Measurements from ENCODE around the gene KHNYN.

Gene KHNYN

DNA sequence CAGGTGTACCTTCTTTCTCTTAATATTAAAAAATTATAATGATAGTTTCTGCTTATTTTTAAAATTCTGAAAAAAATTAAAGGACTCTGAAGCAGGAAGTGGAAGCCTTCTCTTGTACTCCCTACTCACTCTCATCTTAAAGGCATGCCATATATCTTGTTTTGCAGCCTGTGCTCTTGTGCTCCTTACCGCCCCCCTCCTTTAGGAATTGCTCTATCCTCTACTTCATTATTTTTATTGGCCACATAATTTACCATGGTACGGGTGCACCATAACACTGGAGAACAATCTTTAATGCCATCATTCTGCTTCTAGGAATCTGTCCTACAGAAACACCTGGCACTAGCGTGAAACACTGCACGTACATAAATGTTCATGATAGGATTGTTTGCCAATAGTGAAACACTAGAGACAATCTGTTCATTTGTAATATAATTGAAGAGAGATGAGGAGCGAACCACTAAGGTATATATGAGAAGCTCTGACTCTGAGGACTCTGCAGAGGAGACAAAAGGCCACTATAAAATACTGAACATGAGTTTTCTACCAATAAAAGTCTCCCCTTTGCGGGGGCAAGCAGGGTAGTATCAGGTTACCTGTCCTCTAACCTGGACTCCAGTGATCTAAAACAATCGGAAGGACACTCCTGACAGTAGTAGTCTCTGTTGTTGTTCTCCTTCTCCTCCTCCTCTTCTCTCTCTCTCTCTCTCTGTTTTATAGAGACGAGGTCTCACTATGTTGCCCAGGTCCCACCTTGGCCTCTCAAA is 37.2 kb upstream of the KHNYN start:
- Histone ChIP-seq H3K4me1 (ENCODE audit: control insufficient read depth, insufficient read depth, low read length) (peaks cover 20% of the 10 kb centered on the region), H3K27ac (ENCODE audit: low read depth, low read length) (no peak overlapping the region), H3K9ac (ENCODE audit: low read length) (no peak overlapping the region), H3K36me3 (ENCODE audit: control insufficient read depth, insufficient read depth, low read length) (no peaks in the 10 kb centered on the region), H3K27me3 (ENCODE audit: control insufficient read depth, insufficient read depth, low read length) (0 out of 2 replicates have a peak, but pooled peaks cover 4% of the 10 kb centered on the region), H3K4me3 (ENCODE audit: low read depth, low read length) (no peak overlapping the region), H3K9me3 (ENCODE audit: control insufficient read depth, insufficient read depth, low read depth, low read length) (no peaks in the 10 kb centered on the region)

DNA sequence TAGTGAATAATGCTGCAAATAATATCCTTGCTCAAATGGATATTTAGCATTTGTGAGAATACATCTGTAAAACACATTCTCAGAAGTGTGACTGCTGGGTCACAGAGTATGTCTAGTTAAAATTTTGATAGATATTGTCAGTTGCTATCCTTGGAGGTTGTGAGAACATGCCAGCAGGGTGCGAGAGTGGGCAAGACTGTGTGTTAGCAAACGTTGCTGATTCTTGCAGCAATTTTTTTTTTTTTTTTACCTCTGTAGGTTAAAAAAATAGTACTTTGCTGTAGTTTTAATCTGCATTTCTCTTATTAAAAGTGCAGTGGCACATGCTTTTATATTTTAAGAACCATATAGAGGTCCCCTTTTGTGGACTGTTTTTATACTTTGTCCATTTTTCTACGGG is 35.5 kb upstream of the KHNYN start:
- H3K27me3 ChIP-seq (ENCODE audit: control insufficient read depth, insufficient read depth, low read length) = no peaks in the 10 kb centered on the region
- H3K36me3 ChIP-seq (ENCODE audit: control insufficient read depth, insufficient read depth, low read length) = no peaks in the 10 kb centered on the region
- no peak overlapping the region for H3K27ac ChIP-seq (ENCODE audit: low read depth, low read length)
- peaks cover 23% of the 10 kb centered on the region for H3K4me1 ChIP-seq (ENCODE audit: control insufficient read depth, insufficient read depth, low read length)
- H3K4me3 ChIP-seq (ENCODE audit: low read depth, low read length) = no peak overlapping the region
- no peak overlapping the region for H3K9ac ChIP-seq (ENCODE audit: low read length)
- H3K9me3 ChIP-seq (ENCODE audit: control insufficient read depth, insufficient read depth, low read depth, low read length) = no peaks in the 10 kb centered on the region

DNA sequence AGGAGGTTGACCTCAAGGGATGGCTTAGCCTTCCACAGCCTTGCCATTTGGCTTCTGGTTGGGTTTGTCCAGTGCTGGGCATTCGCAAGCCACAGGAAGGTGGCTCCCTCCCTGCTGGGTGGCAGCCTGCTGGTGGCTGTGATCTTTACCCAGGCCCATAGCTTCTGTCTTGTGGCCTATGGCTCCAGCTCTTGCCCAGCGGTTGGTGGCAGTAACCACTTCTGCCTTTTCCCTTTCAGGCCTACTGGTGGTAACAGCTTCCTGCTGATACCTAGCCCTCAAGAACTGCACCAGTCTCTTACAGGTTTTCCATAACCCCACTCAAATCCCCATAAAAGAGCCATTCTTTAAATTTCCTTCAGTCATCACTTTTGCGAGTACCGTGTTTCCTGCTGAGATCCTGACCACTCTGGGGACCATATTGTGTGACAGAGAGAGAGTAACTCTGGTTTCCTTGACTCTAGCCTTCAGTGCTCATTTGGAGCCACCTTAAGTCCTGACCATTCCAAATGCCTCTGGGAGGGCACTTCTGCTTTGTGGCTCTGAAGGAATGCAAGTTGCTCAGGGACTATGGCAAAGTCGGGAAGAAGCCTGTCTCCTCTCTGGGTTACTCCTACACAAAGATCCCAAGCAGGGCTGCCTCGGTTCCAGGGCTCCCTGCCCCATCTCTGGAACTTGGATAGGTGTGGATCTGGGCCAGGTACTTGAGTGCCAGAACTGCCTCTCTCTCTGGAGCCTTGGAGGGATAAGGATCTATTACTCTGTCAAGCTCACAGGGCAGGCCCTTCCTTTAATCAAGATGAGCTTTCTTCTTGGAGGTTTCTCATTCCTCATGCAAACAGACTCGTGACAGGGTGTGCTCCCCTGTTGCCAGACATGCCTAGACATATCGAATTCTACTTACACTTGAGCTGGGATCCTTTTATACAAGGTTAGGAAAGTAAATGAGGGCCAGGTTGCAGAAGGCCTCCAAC is 33.9 kb upstream of the KHNYN start:
- H3K27ac ChIP-seq (ENCODE audit: low read depth, low read length) = no peak overlapping the region
- H3K9ac ChIP-seq (ENCODE audit: low read length) = no peak overlapping the region
- no peaks in the 10 kb centered on the region for H3K36me3 ChIP-seq (ENCODE audit: control insufficient read depth, insufficient read depth, low read length)
- H3K4me3 ChIP-seq (ENCODE audit: low read depth, low read length) = no peak overlapping the region
- H3K4me1 ChIP-seq (ENCODE audit: control insufficient read depth, insufficient read depth, low read length) = peaks cover 33% of the 10 kb centered on the region
- H3K9me3 ChIP-seq (ENCODE audit: control insufficient read depth, insufficient read depth, low read depth, low read length) = no peaks in the 10 kb centered on the region
- peaks cover 10% of the 10 kb centered on the region; the same call in 1 of the 2 replicates for H3K27me3 ChIP-seq (ENCODE audit: control insufficient read depth, insufficient read depth, low read length)

- Histone ChIP-seq H3K4me3 (ENCODE audit: low read depth, low read length) (peak overlapping the region; percentile 60; the same call in 1 of the 2 replicates), H3K9me3 (ENCODE audit: control insufficient read depth, insufficient read depth, low read depth, low read length) (no peaks in the 10 kb centered on the region)
These were observed 32.0 kb upstream of the KHNYN start for GRCh38 chr14:24397639-24398292.

DNA sequence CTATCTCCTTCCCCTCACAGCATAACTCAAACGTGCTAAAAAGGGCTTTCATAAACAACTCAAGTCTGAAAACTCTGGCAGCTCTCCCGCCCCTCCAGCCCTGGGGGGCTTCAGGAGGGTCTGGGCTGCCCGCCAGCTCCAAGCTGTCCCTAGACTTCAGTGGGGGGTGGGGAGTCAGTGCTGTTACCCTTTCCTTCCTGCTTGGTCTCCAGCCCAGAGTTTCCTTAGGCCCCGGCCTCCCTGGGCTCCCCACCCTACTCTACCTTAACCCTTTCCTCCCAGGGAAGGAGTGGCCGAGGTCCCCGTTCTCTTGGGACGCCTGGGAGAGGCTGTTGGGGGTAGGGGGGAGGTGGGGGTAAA is 31.5 kb upstream of the KHNYN start:
- H3K27ac ChIP-seq (ENCODE audit: low read depth, low read length) = no peak overlapping the region
- peak overlapping the region; percentile 60 for H3K4me3 ChIP-seq (ENCODE audit: low read depth, low read length)
- H3K4me1 ChIP-seq (ENCODE audit: control insufficient read depth, insufficient read depth, low read length) = peaks cover 29% of the 10 kb centered on the region
- H3K9ac ChIP-seq (ENCODE audit: low read length) = no peak overlapping the region
- H3K27me3 ChIP-seq (ENCODE audit: control insufficient read depth, insufficient read depth, low read length) = peaks cover 10% of the 10 kb centered on the region; the same call in 1 of the 2 replicates
- no peaks in the 10 kb centered on the region for H3K36me3 ChIP-seq (ENCODE audit: control insufficient read depth, insufficient read depth, low read length)
- no peaks in the 10 kb centered on the region for H3K9me3 ChIP-seq (ENCODE audit: control insufficient read depth, insufficient read depth, low read depth, low read length)

More at GRCh38 chr14:24397639-24398292, 32.0 kb upstream of the KHNYN start:
- Histone ChIP-seq H3K4me1 (ENCODE audit: control insufficient read depth, insufficient read depth, low read length) (peaks cover 25% of the 10 kb centered on the region), H3K27me3 (ENCODE audit: control insufficient read depth, insufficient read depth, low read length) (peaks cover 10% of the 10 kb centered on the region; the same call in 1 of the 2 replicates), H3K27ac (ENCODE audit: low read depth, low read length) (no peak overlapping the region), H3K9ac (ENCODE audit: low read length) (no peak overlapping the region), H3K36me3 (ENCODE audit: control insufficient read depth, insufficient read depth, low read length) (no peaks in the 10 kb centered on the region)

GRCh38 chr14:24398653-24399446 is 30.9 kb upstream of the KHNYN start, which contains the start of gene NYNRIN:
Gene NYNRIN (plus strand): TSS chr14:24399003. CDS start chr14:24399247, 244 bp downstream.
- H3K9ac ChIP-seq (ENCODE audit: low read length) = peak within 1 kb of the TSS; percentile 50
- no peak within 1 kb of the TSS for H3K27ac ChIP-seq (ENCODE audit: low read depth, low read length)
- peaks cover 10% of the 10 kb centered on the region; the same call in 1 of the 2 replicates for H3K27me3 ChIP-seq (ENCODE audit: control insufficient read depth, insufficient read depth, low read length)
- peak within 1 kb of the TSS; percentile 60 for H3K4me3 ChIP-seq (ENCODE audit: low read depth, low read length)
- H3K9me3 ChIP-seq (ENCODE audit: control insufficient read depth, insufficient read depth, low read depth, low read length) = no peaks in the 10 kb centered on the region
- H3K4me1 ChIP-seq (ENCODE audit: control insufficient read depth, insufficient read depth, low read length) = peaks cover 33% of the 10 kb centered on the region
- no peaks in the 10 kb centered on the region for H3K36me3 ChIP-seq (ENCODE audit: control insufficient read depth, insufficient read depth, low read length)

DNA sequence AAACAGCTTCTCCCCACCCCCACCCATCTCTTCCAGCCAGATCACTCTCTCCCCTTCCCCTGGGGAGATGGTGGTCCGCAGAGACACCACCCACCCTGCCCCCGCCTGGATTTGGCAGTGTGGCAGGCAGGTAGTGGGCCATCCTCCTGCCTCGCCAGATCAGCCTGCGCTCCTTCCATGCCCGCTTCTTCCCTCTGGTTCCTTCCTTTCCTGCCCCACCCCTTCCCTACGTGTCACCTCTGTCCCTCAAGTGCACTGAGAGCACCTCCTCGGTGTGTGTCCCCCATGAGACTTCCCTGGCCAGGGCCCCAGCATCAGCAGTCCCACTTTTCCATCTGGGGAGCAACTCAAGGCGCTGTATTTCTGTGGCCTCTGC is 30.3 kb upstream of the KHNYN start:
- peak overlapping the region; percentile 60 for H3K4me3 ChIP-seq (ENCODE audit: low read depth, low read length)

DNA sequence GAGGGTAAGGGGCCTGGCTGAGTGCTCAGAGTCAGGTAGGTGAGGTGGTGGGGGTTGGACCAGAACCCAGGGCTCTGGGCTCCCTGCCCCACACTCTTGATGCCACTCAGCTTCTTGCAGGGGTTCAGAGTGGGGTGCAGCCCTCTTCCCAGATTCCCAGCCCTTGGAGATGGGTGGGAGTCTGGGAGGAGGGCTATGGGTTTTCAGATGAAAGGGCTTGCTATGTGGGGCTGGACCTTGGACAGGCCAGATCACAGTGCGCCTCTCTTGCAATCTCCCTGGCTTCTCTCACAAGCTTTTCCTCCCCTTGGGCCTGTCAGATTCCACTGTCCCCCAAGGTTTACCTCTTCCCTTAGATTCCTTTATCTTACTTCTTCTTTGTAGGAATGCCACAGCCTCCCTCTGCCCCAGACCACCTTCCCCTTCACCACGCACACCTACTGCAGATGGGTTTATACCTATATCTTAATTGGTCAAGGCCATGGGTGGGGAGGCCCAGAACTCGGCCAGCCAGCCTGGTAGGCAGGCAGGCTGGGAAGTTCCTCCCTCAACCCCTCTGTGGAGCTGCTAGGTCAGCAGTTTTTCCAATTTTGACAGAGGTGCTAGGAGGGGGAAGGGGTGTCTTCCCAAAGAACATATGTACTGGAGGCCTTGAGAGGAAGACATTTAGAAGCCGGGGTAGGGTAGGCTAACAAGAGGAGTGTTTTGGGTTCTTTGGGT is 29.6 kb upstream of the KHNYN start:
- H3K9ac ChIP-seq (ENCODE audit: low read length) = no peak overlapping the region

More for the DNA sequence above, 30.3 kb upstream of the KHNYN start:
- Histone ChIP-seq H3K9me3 (ENCODE audit: control insufficient read depth, insufficient read depth, low read depth, low read length) (no peaks in the 10 kb centered on the region), H3K27me3 (ENCODE audit: control insufficient read depth, insufficient read depth, low read length) (peaks cover 10% of the 10 kb centered on the region; the same call in 1 of the 2 replicates), H3K9ac (ENCODE audit: low read length) (peak overlapping the region; percentile 50), H3K27ac (ENCODE audit: low read depth, low read length) (no peak overlapping the region), H3K4me1 (ENCODE audit: control insufficient read depth, insufficient read depth, low read length) (peaks cover 33% of the 10 kb centered on the region), H3K36me3 (ENCODE audit: control insufficient read depth, insufficient read depth, low read length) (no peaks in the 10 kb centered on the region)

DNA sequence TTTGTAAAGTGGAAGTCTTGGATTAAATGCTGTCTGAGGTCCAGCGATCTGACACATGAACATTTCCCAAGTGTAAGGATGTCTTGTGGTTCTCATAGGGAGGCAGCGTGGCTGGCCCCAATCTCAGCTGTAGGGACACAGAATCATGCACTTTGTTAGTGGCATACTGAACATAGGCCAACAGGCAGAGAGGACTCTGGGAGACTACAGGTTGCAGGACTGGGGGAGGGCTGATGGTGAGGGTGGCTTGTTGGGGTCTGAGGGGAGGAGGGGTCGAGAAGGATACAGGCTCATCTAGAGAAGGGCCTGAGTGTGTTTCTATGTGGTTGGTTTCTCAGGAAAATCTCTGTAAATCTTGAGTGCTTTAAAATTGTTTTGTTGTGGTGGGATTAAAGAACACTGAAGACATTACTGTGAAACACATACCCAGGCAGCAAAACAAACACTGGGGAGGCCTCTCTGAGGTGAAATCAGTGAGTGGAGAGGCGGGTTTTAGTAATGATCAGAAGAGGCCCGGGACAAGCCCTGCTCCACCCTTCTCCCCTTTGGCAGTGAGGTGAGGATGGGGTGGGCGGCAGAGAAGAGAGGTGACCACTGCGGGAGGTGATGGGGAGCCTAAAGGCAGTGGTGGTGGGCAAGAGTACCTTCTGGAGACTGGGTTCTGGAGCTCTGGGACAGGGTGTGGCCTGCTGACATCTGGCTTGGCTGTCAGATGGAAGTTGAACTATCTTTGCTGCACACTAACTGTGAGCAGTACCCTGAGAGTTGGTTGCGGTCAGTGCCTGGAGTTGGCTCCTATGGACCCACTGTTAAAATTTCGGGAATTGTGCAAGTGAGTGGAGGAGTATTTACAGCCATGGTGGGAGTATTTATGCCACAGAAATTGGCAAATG is 27.7 kb upstream of the KHNYN start:
- peak overlapping the region; percentile 6 for H3K9ac ChIP-seq (ENCODE audit: low read length)
- no peak overlapping the region for H3K27ac ChIP-seq (ENCODE audit: low read depth, low read length)
- H3K36me3 ChIP-seq (ENCODE audit: control insufficient read depth, insufficient read depth, low read length) = no peaks in the 10 kb centered on the region
- peaks cover 40% of the 10 kb centered on the region for H3K4me1 ChIP-seq (ENCODE audit: control insufficient read depth, insufficient read depth, low read length)
- H3K27me3 ChIP-seq (ENCODE audit: control insufficient read depth, insufficient read depth, low read length) = peaks cover 10% of the 10 kb centered on the region; the same call in 1 of the 2 replicates
- no peaks in the 10 kb centered on the region for H3K9me3 ChIP-seq (ENCODE audit: control insufficient read depth, insufficient read depth, low read depth, low read length)
- H3K4me3 ChIP-seq (ENCODE audit: low read depth, low read length) = no peak overlapping the region

More for the DNA sequence above, 29.6 kb upstream of the KHNYN start:
- H3K4me3 ChIP-seq (ENCODE audit: low read depth, low read length) = peak overlapping the region; percentile 60
- H3K36me3 ChIP-seq (ENCODE audit: control insufficient read depth, insufficient read depth, low read length) = no peaks in the 10 kb centered on the region
- peaks cover 40% of the 10 kb centered on the region for H3K4me1 ChIP-seq (ENCODE audit: control insufficient read depth, insufficient read depth, low read length)
- H3K27ac ChIP-seq (ENCODE audit: low read depth, low read length) = no peak overlapping the region
- no peaks in the 10 kb centered on the region for H3K9me3 ChIP-seq (ENCODE audit: control insufficient read depth, insufficient read depth, low read depth, low read length)
- H3K27me3 ChIP-seq (ENCODE audit: control insufficient read depth, insufficient read depth, low read length) = peaks cover 10% of the 10 kb centered on the region; the same call in 1 of the 2 replicates

Data from HUES6 (cell line).